ENCODE results near the gene OAS2.

OAS2 gene

DNA sequence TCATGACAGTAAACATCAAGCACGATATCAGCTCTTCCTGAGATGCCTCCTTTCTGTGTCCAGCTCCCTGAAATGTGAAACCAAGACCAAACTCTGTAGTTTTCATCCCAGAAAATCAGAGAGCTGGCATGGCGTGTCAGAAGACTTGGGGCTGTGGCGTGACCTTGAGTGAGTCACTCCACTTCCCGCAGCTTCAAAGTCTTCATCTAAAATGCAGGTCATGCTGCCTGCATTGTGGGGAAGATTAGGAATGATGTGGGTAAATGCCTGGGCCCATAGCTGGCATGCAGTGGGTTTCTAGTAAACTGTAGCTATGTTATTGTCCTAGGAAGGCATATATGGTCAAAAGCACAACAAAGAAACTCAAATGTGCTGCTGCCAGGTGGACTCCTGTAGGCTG, 28.8 kb downstream of the OAS2 start:
- DNase-seq (ENCODE audit: low spot score), result peak; percentile 70
- FAIRE-seq, result no peak

DNA sequence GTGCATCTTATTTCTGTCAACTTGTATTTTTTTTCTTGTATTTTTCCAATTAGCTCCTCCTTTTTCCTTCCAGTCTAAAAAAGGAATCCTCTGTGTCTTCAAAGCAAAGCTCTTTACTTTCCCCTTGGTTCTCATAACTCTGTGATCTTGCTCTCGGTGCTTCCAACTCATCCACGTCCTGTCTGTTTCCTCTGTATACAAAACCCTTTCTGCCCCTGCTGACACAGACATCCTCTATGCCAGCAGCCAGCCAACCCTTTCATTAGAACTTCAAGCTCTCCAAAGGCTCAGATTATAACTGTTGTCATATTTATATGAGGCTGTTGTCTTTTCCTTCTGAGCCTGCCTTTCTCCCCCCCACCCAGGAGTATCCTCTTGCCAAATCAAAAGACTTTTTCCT, 32.4 kb downstream of the OAS2 start:
- DNase-seq (ENCODE audit: low spot score), result no peak

DNA sequence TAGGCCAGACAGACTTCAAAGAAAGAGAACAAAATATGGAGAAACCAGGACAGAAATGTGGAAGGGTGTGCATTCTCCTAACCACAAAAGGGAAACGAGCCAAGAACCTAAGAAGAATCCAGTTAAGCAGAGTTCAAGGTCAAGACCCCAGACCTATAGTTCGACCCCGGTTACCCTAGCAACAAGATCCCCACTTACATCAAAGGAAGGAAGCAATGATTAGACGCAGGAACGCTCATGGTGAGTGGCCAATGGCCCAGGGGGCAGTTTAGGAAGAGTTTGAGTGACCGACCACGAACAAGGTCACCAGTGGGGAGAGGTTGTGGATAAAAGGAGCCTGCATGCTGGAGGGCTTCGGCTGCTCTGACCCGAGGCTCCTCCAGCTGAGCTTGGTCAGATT, 36.2 kb downstream of the OAS2 start:
- DNase-seq (ENCODE audit: low spot score), result no peak
- no peak for FAIRE-seq

More for the DNA sequence above, 32.4 kb downstream of the OAS2 start:
- no peak for FAIRE-seq

DNA sequence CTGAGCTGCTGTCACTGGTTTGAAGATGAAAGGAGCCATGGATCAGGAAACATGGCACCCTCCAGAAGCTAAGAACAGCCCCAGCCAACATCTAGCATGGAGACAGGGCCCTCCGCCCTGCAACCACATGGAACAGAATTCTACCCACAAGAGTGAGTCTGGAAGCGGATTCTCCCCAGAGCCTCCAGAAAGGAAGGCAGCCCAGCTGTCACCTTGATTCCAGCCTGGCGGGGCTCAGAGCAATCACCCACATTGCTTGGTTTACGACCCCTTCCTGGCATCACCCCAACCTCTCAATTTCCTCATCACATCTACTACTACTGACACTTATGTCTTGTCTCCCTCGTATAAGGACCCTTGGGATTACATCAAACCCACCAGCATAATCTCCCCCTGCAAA, 38.5 kb downstream of the OAS2 start:
- FAIRE-seq, result no peak
- DNase-seq (ENCODE audit: low spot score), result no peak

DNA sequence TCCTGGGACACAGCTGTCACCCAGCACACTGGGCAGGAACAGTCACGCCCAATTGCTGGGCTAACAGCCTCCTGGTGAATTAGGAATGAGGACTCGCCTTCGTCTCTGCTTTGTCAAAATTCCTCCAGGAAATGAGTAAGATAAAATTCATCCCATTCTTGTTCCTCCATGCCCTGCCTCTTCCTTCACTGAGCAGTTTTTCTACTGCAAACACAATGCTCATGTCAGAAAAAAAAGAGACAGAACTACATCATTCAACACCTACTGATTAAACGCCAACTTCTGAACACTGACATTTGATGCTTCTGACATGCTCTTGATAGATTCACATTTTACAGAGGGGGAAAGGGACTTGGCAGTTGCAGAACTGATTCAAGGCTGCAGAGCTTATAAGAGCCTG, 40.7 kb downstream of the OAS2 start:
- DNase-seq (ENCODE audit: low spot score) (peak; percentile 38), FAIRE-seq (no peak)

DNA sequence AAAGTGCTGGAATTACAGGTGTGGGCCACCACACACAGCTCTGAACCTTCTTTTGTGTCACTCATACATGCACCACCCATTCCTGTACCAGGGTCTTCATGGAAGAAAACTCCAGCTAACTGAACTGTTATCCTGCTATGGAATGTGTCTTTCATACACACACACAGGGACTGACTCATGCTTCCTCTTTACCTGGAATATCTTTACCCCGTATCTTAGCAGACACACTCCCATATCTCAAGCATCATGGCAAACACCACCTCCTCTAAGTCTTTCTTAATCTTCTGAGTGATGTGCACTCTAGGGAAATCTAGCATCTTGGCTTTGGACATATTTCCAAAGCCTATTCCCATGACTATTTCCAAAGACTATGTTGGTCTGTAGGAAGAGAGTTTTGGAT, 43.2 kb downstream of the OAS2 start:
- DNase-seq (ENCODE audit: low spot score) (no peak), FAIRE-seq (no peak)

DNA sequence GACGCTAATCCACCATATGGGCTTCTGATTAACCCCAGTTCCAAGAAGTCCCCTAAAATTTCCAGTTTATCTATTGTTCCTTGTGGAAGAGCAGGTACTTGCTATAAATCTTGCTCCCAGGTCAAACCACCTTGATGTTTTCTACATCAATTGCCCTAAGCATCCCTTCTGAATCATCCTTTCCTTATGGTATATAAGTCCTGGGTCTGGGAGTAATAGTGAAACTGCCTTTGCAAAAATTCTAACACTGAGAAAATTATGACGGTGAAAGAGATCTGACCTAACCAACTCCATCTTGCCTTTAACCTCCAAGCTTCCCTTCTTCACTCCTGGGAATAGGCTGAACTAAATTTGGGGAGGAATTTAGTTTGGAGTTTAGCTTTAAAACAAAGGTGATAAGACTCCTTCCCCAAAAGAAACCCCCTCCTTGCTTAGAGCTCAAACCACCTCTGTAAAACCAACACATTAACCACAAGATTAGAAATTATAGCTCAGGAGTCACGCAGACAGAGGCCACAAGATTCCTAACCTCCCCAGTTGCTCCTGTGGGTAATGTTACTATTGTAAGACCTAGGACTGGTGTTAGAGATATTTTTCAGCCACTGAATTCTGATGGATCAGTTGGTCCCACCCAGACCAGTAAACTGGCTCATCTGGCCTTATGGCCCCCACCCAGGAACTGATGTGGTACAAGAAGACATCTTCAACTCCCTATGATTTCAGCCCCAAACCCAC, 44.4 kb downstream of the OAS2 start:
- DNase-seq (ENCODE audit: low spot score) (no peak), FAIRE-seq (no peak)

DNA sequence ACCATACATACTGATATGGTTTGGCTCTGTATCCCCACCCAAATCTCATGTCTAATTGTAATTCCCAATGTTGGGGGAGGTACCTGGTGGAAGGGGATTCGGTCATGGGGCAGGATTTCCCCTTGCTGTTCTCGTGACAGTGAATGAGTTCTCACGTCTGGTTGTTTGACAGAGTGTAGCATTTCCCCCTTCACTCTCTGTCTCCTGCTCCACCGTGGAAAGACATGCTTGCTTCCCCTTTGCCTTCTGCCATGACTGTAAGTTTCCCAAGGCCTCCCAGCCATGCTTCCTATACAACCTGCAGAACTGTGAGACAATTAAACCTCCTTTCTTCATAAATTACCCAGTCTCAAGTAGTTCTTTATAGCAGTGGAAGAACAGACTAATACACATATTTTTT, 49.4 kb downstream of the OAS2 start:
- no peak for FAIRE-seq
- no peak for DNase-seq (ENCODE audit: low spot score)

- DNase-seq (ENCODE audit: low spot score) (peak; percentile 78), FAIRE-seq (no peak)
Observed at GRCh38 chr12:113030875-113031525, 52.7 kb downstream of the OAS2 start.

DNA sequence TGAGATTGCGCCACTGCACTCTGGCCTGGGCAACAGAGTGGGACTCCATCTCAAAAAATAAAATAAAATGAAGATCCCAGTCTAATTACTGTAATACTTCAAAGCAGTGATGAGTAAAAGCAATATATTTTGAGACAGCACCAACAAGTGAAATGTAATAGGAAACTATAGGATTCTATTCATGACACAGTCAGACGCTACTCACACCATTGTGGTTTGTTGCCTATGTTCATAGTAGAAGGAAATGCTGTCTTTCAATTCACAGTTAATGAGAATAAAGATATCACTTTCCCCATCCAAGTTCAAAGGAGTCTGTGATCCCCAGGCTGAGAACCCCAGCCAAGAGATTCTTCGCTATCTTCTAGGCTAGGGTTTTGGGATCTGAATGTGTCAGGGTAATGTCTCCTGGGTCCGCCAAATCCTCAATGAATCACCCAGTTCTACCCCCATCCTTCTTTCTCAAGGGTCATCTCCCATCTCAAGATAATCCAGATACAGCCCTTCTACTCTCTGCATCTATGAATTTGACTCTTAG, 61.7 kb downstream of the OAS2 start:
- no peak for DNase-seq (ENCODE audit: low spot score)
- FAIRE-seq, result no peak

DNA sequence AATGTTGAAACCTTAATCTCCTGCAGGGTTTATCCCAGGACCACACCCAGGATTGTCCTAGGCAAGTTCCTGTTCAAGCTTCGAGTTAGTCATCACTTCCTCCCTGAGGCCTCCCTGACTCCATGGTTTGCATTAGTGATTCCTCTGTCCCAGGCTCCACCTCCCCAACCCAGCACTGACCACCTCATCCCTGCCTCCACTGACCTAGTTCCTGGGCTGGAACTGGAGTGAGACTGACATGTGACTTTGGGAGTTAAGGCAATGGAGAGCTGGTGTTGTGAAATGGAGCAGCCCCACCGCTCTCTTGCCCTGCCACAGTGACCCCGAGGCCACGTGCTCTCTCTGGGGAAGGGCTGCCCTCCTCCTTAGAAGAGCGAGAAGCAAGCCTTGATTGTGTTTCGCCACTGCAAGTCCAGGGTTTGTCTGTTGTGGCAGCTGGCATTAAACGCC, 62.4 kb downstream of the OAS2 start:
- DNase-seq (ENCODE audit: low spot score) (peak; percentile 69), FAIRE-seq (no peak)

DNA sequence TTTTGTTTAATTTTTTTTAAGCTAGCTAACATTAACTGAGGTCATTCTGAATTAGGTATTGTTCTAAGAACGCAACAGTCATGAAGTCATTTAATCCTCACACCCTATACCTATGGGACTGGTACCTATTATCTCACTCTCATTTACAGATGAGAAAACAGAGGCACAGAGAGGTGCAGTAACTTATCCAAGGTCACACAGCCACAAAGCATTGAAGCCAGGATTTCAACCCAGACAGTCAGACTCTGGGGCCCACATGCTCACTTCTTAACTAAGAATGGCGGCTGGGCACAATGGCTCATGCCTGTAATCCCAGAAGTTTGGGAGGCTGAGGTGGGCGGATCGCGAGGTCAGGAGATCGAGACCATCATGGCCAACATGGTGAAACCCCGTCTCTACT, 63.2 kb downstream of the OAS2 start:
- FAIRE-seq, result no peak

GRCh38 chr12:113043240-113043639, 64.9 kb downstream of the OAS2 start:
- FAIRE-seq (no peak), DNase-seq (ENCODE audit: low spot score) (no peak)

More for the DNA sequence above, 63.2 kb downstream of the OAS2 start:
- DNase-seq (ENCODE audit: low spot score), result no peak

GRCh38 chr12:113044516-113044915, 66.2 kb downstream of the OAS2 start:
- no peak for DNase-seq (ENCODE audit: low spot score)
- FAIRE-seq, result no peak

DNA sequence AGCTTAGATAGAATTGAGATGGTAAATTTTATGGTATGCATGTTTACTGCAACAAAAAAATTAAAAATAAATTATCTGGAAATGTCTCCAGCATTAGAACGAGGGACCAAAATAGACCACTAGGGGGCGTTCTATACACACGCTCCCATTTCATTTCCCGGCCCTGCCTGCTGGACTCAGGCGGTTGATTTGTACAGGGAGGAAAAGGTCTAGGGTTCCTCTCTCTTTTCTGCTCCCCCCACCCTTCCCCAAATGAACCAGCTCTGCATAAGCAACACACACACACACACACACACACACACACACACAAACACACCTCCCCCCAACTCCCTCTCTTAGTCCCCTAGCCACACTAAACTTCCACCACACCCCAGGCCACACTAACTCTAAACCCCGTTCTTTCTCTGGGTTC, 70.4 kb downstream of the OAS2 start:
- no peak for FAIRE-seq

DNA sequence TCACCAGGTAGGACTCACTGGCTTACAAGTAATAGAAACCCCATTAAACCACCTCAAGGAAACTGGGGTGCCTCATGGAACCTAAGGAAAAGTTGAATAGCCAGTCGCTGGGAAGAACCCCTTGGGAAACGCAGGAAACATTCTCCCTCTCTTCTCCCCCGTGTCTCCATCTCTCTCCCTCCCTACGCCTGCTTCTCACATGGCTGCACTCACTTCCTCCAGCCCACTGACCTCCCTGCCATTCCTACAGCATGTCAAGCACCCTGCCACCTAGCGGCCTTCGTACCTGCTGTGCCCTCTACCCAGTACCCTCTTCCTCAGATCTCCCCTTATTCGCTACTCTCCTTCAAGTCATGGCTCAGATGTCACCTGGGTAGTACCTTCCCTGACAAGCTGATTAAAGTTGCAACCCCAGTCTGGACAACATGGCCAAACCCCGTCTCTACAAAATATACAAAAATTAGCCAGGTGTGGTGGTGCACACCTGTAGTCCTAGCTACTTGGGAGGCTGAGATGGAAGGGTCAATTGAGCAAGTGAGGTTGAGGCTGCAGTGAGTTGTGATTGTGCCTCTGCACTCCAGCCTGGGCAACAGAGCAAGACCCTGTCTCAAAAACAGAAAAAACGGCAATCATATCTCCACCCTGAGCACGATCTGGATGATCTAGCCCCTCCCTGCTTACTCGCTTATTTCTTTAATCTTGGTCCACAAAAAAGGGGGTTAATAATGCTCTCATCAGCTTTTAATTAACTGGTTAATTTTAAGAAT, 71.8 kb downstream of the OAS2 start:
- FAIRE-seq (no peak), DNase-seq (ENCODE audit: low spot score) (no peak)

More for the DNA sequence above, 70.4 kb downstream of the OAS2 start:
- peak; percentile 81 for DNase-seq (ENCODE audit: low spot score)

GRCh38 chr12:113050795-113051194, 72.5 kb downstream of the OAS2 start:
- no peak for DNase-seq (ENCODE audit: low spot score)
- FAIRE-seq, result no peak

DNA sequence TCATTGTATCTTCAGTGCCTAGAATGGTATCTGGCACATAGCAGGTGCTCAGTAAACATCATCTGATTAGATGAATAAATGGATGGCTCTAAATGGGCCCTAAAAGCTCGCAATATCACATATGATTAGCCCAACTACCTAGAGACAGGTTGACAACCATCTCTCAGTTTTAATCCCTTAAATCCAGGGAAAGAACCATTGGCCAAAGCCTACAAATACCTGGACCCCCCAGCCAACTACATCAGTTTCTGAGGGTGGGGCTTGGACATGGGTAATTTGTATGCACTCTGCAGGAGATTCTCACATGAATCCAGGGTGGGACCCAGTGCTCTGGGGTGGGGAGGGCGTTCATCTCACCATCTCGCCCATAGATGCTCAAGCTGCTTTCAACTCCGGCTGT, 73.4 kb downstream of the OAS2 start:
- FAIRE-seq (no peak), DNase-seq (ENCODE audit: low spot score) (no peak)

- FAIRE-seq (no peak), DNase-seq (ENCODE audit: low spot score) (no peak)
Observed at GRCh38 chr12:113052326-113052725, 74.0 kb downstream of the OAS2 start.

DNA sequence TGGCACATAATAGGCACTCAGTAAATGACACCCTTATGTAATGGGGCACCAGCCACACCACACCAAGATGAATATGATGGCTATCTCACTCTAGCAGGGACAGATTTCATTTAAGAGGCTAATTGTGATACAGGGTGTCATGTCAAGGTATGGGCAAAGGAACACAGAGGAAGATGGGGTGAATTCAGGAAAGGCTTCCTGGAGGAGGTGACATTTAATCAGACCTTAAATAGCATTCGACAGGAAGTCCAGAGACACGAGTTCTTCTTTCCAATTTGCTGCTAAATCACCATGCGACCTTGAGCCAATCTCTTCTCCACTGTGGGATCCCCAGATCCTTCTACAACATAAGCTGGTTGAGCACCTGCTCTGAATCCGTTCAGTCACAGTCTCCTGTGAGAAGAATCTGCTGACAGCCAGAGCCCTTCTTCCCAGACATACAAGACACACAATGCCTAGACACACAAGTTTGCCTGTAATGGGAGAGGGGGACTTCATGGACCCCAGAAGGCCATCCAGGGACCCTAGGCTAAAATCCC, 76.7 kb downstream of the OAS2 start:
- DNase-seq (ENCODE audit: low spot score) (no peak), FAIRE-seq (no peak)

- FAIRE-seq (no peak), DNase-seq (ENCODE audit: low spot score) (no peak)
Observed at GRCh38 chr12:113055594-113056380, 77.5 kb downstream of the OAS2 start.
